SK-N-SH treated with all-trans-retinoic acid at 6 μM for 48 hours (cell line): ENCODE results near the gene CD3G.

Experiments used
- ARNTL ChIP-seq: fragments of 450-650 bp; formaldehyde crosslinking; IDR thresholded peaks from 2 replicates; pipeline ENCODE4 v1.5.0; 2020; ENCODE audit warnings: low read depth, mild to moderate bottlenecking, moderate library complexity, borderline replicate concordance
- CREB5 ChIP-seq: fragments of 250-450 bp; sonication (Bioruptor Pico); IDR thresholded peaks from 2 replicates; pipeline ENCODE4 v1.5.1; 2020; ENCODE audit warnings: low read depth, mild to moderate bottlenecking, moderate library complexity
- CSDC2 ChIP-seq: fragments of 250-450 bp; sonication (Bioruptor Pico); IDR thresholded peaks from 2 replicates; pipeline ENCODE4 v1.5.0; 2020; ENCODE audit warnings: mild to moderate bottlenecking, moderate library complexity
- ESRRG ChIP-seq: fragments of 250-450 bp; sonication (Bioruptor Pico); IDR thresholded peaks from 2 replicates; pipeline ENCODE4 v1.6.1; 2021; ENCODE audit warnings: mild to moderate bottlenecking
- ISL1 ChIP-seq: fragments of 250-450 bp; sonication (Bioruptor Pico); IDR thresholded peaks from 2 replicates; pipeline ENCODE4 v2.1.2; 2022; ENCODE audit warnings: mild to moderate bottlenecking, moderate library complexity
- PATZ1 ChIP-seq: fragments of 250-450 bp; sonication (Bioruptor Pico); IDR thresholded peaks from 2 replicates; pipeline ENCODE4 v1.8.0; 2020; ENCODE audit warnings: mild to moderate bottlenecking, moderate library complexity, borderline replicate concordance
- PPARA ChIP-seq: fragments of 250-450 bp; sonication (Bioruptor Pico); IDR thresholded peaks from 2 replicates; pipeline ENCODE4 v1.5.0; 2020; ENCODE audit warnings: mild to moderate bottlenecking, borderline replicate concordance
- RARB ChIP-seq: fragments of 250-450 bp; sonication (Bioruptor Pico); IDR thresholded peaks from 2 replicates; pipeline ENCODE4 v1.8.0; 2021; ENCODE audit warnings: mild to moderate bottlenecking, moderate library complexity
- TCF4 ChIP-seq: fragments of 250-450 bp; sonication (Bioruptor Pico); IDR thresholded peaks from 2 replicates; pipeline ENCODE4 v1.8.0; 2021; ENCODE audit warnings: mild to moderate bottlenecking, moderate library complexity, borderline replicate concordance
- TSHZ2 ChIP-seq: fragments of 250-450 bp; sonication (Bioruptor Pico); IDR thresholded peaks from 2 replicates; pipeline ENCODE4 v1.5.0; 2020; ENCODE audit warnings: mild to moderate bottlenecking, moderate library complexity
- ZFP30 ChIP-seq: fragments of 450-650 bp; formaldehyde crosslinking; IDR thresholded peaks from 2 replicates; pipeline ENCODE4 v1.5.0; 2022; ENCODE audit warnings: mild to moderate bottlenecking, moderate library complexity
- ZNF8 ChIP-seq: fragments of 450-650 bp; formaldehyde crosslinking; IDR thresholded peaks from 2 replicates; pipeline ENCODE4 v1.5.0; 2020; ENCODE audit warnings: mild to moderate bottlenecking, moderate library complexity

- TF ChIP-seq ZNF8 (CRISPR knock-in tag) (no peak), TCF4 (CRISPR knock-in tag) (no peak), CREB5 (no peak), ESRRG (CRISPR knock-in tag) (no peak), CSDC2 (CRISPR knock-in tag) (no peak), RARB (no peak), PATZ1 (CRISPR knock-in tag) (no peak), TSHZ2 (CRISPR knock-in tag) (no peak), ISL1 (no peak), PPARA (CRISPR knock-in tag) (no peak), ZFP30 (CRISPR knock-in tag) (no peak), ARNTL (CRISPR knock-in tag) (no peak)
Measured at GRCh38 chr11:118343981-118344515, at the start of gene CD3G.
